H1 (cell line): ENCODE data around the gene LYPD6B. TPM values are rescaled to one million over a fixed set of nuclear protein-coding genes. Genes with fewer than 3 reads are reported as not detected.

ENCODE experiments used
- CTCF ChIA-PET: fragments of 300-600 bp; sonication (Branson Sonifier 250); formaldehyde crosslinking; loops from one replicate; lab custom pipeline; 2021; ENCODE audit not compliant: partially characterized antibody; lab: Charles Lee
- POLR2A ChIA-PET: fragments of 300-600 bp; sonication (Branson Sonifier 250); formaldehyde crosslinking; loops from one replicate; lab custom pipeline; 2021; ENCODE audit warnings: inconsistent platforms; ENCODE audit not compliant: partially characterized antibody; lab: Charles Lee
- DNase-seq, 2 experiments: peaks; one replicate each; pipeline versions ENCODE4 v3.0.0 to v3.0.0-alpha.2; 2010 to 2022; ENCODE audit warnings: low spot score in 2 of 2, low read depth in 1 of 2, mixed read lengths in 1 of 2
- FAIRE-seq: peaks from 2 replicates; lab custom pipeline; 2011; peaks lifted over from hg19 to GRCh38; lab: Jason Lieb, UNC
- H2AFZ ChIP-seq: 2 replicates; pipeline ENCODE4 v1.8.1; 2012; ENCODE audit warnings: low read length, inconsistent platforms
- H2AK5ac ChIP-seq: 2 replicates; pipeline ENCODE4 v1.6.1; 2013; ENCODE audit warnings: low read depth, low read length
- H2BK120ac ChIP-seq: replicated peaks from 2 replicates; pipeline ENCODE3; 2013; ENCODE audit warnings: low read depth, low read length, inconsistent platforms
- H2BK12ac ChIP-seq: 2 replicates; pipeline ENCODE4 v1.6.1; 2013; ENCODE audit warnings: low read depth, low read length
- H2BK15ac ChIP-seq: 2 replicates; pipeline ENCODE4 v1.6.1; 2013; ENCODE audit warnings: low read length
- H2BK20ac ChIP-seq: 2 replicates; pipeline ENCODE4 v1.6.1; 2013; ENCODE audit warnings: low read length
- H2BK5ac ChIP-seq: 2 replicates; pipeline ENCODE4 v1.6.1; 2013; ENCODE audit warnings: low read depth, low read length
- H3K14ac ChIP-seq: 2 replicates; pipeline ENCODE4 v1.6.1; 2013; ENCODE audit warnings: inconsistent platforms; ENCODE audit not compliant: insufficient read length
- H3K18ac ChIP-seq: 2 replicates; pipeline ENCODE4 v1.6.1; 2013; ENCODE audit warnings: low read length; ENCODE audit errors: extremely low read depth
- H3K23ac ChIP-seq: 2 replicates; pipeline ENCODE4 v1.6.1; 2013; ENCODE audit warnings: inconsistent platforms; ENCODE audit not compliant: insufficient read length
- H3K23me2 ChIP-seq: 2 replicates; pipeline ENCODE4 v1.6.1; 2013; ENCODE audit warnings: low read depth, low read length
- H3K27ac ChIP-seq: 2 replicates; pipeline ENCODE4 v1.6.1; 2011; ENCODE audit warnings: low read depth, low read length, inconsistent platforms
- H3K27me3 ChIP-seq, 4 experiments: replicated peaks in 1 of 4; 1 replicate in 1 of 4; 2 replicates in 3 of 4; pipeline versions ENCODE4 v1.6.1 to v1.8.1; 2011 to 2013; ENCODE audit warnings: low read length in 3 of 4, mild to moderate bottlenecking in 3 of 4, inconsistent platforms in 2 of 4, mixed read lengths in 2 of 4, moderate library complexity in 1 of 4; ENCODE audit not compliant: control insufficient read depth in 3 of 4, insufficient read depth in 3 of 4; ENCODE audit errors: extremely low read depth in 1 of 4
- H3K36me3 ChIP-seq, 4 experiments: 2 replicates each; pipeline versions ENCODE4 v1.6.1 to v1.8.1; 2011 to 2013; ENCODE audit warnings: mild to moderate bottlenecking in 4 of 4, low read length in 3 of 4, moderate library complexity in 2 of 4, control low read depth in 1 of 4, inconsistent platforms in 1 of 4; ENCODE audit not compliant: insufficient read depth in 4 of 4, control insufficient read depth in 2 of 4
- H3K4ac ChIP-seq: replicated peaks from 2 replicates; pipeline ENCODE3; 2013; ENCODE audit warnings: low read length, low read depth, mixed read lengths, inconsistent platforms; ENCODE audit not compliant: insufficient read length
- H3K4me1 ChIP-seq, 4 experiments: replicated peaks in 1 of 4; 1 replicate in 1 of 4; 2 replicates in 3 of 4; pipeline versions ENCODE4 v1.6.1 to v1.8.1; 2011 to 2013; ENCODE audit warnings: low read length in 3 of 4, inconsistent platforms in 2 of 4, mixed read lengths in 1 of 4; ENCODE audit not compliant: insufficient read depth in 4 of 4, control insufficient read depth in 3 of 4
- H3K4me2 ChIP-seq, 2 experiments: 2 replicates each; pipeline versions ENCODE4 v1.6.1 to v1.8.1; 2011 to 2013; ENCODE audit warnings: low read depth in 2 of 2, low read length in 2 of 2, control low read depth in 1 of 2, inconsistent platforms in 1 of 2, mild to moderate bottlenecking in 1 of 2; ENCODE audit not compliant: insufficient read depth in 1 of 2
- H3K4me3 ChIP-seq, 4 experiments: fragments of 200-600, 300-600 bp in 1 of 4; sonication (generic), shearing (Covaris generic), sonication (Bioruptor Twin) in 1 of 4; 2 replicates each; pipeline versions ENCODE4 v1.5.1 to v1.8.1; 2011 to 2016; ENCODE audit warnings: low read length in 4 of 4, low read depth in 3 of 4, control low read depth in 2 of 4, inconsistent platforms in 2 of 4, mild to moderate bottlenecking in 2 of 4, mixed read lengths in 1 of 4, moderate library complexity in 1 of 4; ENCODE audit not compliant: insufficient read depth in 2 of 4; ENCODE audit errors: extremely low read depth in 1 of 4
- H3K56ac ChIP-seq: replicated peaks from 2 replicates; pipeline ENCODE3; 2013; ENCODE audit warnings: low read depth, mild to moderate bottlenecking, mixed read lengths, low read length, inconsistent platforms; ENCODE audit not compliant: insufficient read length
- H3K79me1 ChIP-seq: 2 replicates; pipeline ENCODE4 v1.6.1; 2013; ENCODE audit warnings: low read depth, low read length, control low read depth
- H3K79me2 ChIP-seq, 2 experiments: 2 replicates each; pipeline versions ENCODE4 v1.6.1 to v1.8.1; 2012 to 2013; ENCODE audit warnings: low read length in 2 of 2, mild to moderate bottlenecking in 2 of 2, inconsistent platforms in 1 of 2; ENCODE audit not compliant: insufficient read depth in 2 of 2, control insufficient read depth in 1 of 2
- H3K9ac ChIP-seq, 4 experiments: replicated peaks in 1 of 4; 1 replicate in 1 of 4; 2 replicates in 3 of 4; pipeline versions ENCODE4 v1.6.1 to v1.8.1; 2011 to 2013; ENCODE audit warnings: low read depth in 3 of 4, low read length in 3 of 4, control low read depth in 2 of 4, mild to moderate bottlenecking in 2 of 4, moderate library complexity in 2 of 4, inconsistent platforms in 1 of 4; ENCODE audit errors: extremely low read depth in 1 of 4
- H3K9me3 ChIP-seq, 2 experiments: 2 replicates each; pipeline versions ENCODE4 v1.6.1 to v1.8.1; 2012 to 2013; ENCODE audit warnings: mild to moderate bottlenecking in 2 of 2, moderate library complexity in 2 of 2, control low read depth in 1 of 2, inconsistent platforms in 1 of 2, low read depth in 1 of 2, low read length in 1 of 2, mixed read lengths in 1 of 2; ENCODE audit not compliant: insufficient read depth in 2 of 2
- H4K20me1 ChIP-seq, 2 experiments: replicated peaks in 1 of 2; 2 replicates each; pipeline versions ENCODE3 to v1.8.1; 2011 to 2013; ENCODE audit warnings: inconsistent platforms in 2 of 2, low read length in 2 of 2, mild to moderate bottlenecking in 1 of 2; ENCODE audit not compliant: insufficient read depth in 2 of 2, control insufficient read depth in 1 of 2
- H4K5ac ChIP-seq: 2 replicates; pipeline ENCODE4 v1.6.1; 2013; ENCODE audit warnings: low read length, low read depth, mixed read lengths, inconsistent platforms; ENCODE audit not compliant: insufficient read length
- H4K8ac ChIP-seq: 2 replicates; pipeline ENCODE4 v1.8.0; 2013; ENCODE audit warnings: mild to moderate bottlenecking, moderate library complexity, low read length, inconsistent platforms; ENCODE audit not compliant: insufficient read depth; ENCODE audit errors: extremely low read depth
- H4K91ac ChIP-seq: replicated peaks from 2 replicates; pipeline ENCODE3; 2013; ENCODE audit warnings: low read length, mixed read lengths, inconsistent platforms; ENCODE audit not compliant: insufficient read length
- CBX5 ChIP-seq: fragments of 300-800, 300-1000 bp; sonication (generic); IDR thresholded peaks from 2 replicates; pipeline ENCODE4 v1.7.1; 2016; ENCODE audit warnings: antibody characterized with exemption, low read length, low read depth
- CREB1 ChIP-seq: IDR thresholded peaks from 2 replicates; pipeline ENCODE4 v1.6.1; 2012; ENCODE audit warnings: inconsistent platforms
- EGR1 ChIP-seq: IDR thresholded peaks from 2 replicates; pipeline ENCODE4 v1.6.1; 2011; ENCODE audit warnings: low read depth, low read length, borderline replicate concordance
- EP300 ChIP-seq, 2 experiments: IDR thresholded peaks; 1 replicate in 1 of 2; 2 replicates in 1 of 2; pipeline ENCODE4 v1.6.1; 2011 to 2012; ENCODE audit warnings: low read depth in 2 of 2, low read length in 2 of 2, mild to moderate bottlenecking in 2 of 2, borderline replicate concordance in 1 of 2, inconsistent platforms in 1 of 2, moderate library complexity in 1 of 2
- EZH2 ChIP-seq: fragments of 200-600 bp; sonication (generic); IDR thresholded peaks from 2 replicates; pipeline ENCODE4 v1.7.1; 2012; ENCODE audit warnings: low read depth, mild to moderate bottlenecking, moderate library complexity, low read length, inconsistent platforms; ENCODE audit not compliant: severe bottlenecking
- KDM1A ChIP-seq: fragments of 200-600, 300-600 bp; sonication (generic); IDR thresholded peaks from 2 replicates; pipeline ENCODE4 v1.7.1; 2016; ENCODE audit warnings: mild to moderate bottlenecking, low read length, borderline replicate concordance
- NRF1 ChIP-seq: IDR thresholded peaks from 2 replicates; pipeline ENCODE4 v1.6.1; 2011; ENCODE audit warnings: mild to moderate bottlenecking, low read depth, low read length, improper control_type of control experiment
- POU5F1 ChIP-seq: IDR thresholded peaks from 2 replicates; pipeline ENCODE4 v1.6.1; 2011; ENCODE audit warnings: low read depth, mild to moderate bottlenecking, low read length, moderate library complexity
- RNF2 ChIP-seq: fragments of 200-900, 300-1000 bp; sonication (generic); IDR thresholded peaks from 2 replicates; pipeline ENCODE4 v1.7.1; 2016; ENCODE audit warnings: borderline replicate concordance, low read depth, mild to moderate bottlenecking, antibody characterized with exemption, low read length; ENCODE audit not compliant: poor library complexity, severe bottlenecking; ENCODE audit errors: missing control alignments
- TBP ChIP-seq: IDR thresholded peaks from 2 replicates; pipeline ENCODE4 v1.6.1; 2011; ENCODE audit warnings: low read depth, low read length, improper control_type of control experiment
- TEAD4 ChIP-seq: IDR thresholded peaks from 2 replicates; pipeline ENCODE4 v1.6.1; 2012; ENCODE audit warnings: low read depth, low read length, inconsistent platforms, mixed read lengths
- USF2 ChIP-seq: IDR thresholded peaks from 2 replicates; pipeline ENCODE4 v1.6.1; 2011; ENCODE audit warnings: low read length, improper control_type of control experiment
- WGBS, 2 experiments: shearing (Covaris generic) in 1 of 2; methylation state at CpG; one replicate each; pipeline versions ENCODE4 v1.1.6 to v1.1.7; 2013 to 2015; ENCODE audit warnings: low lambda C conversion rate in 2 of 2, mixed read lengths in 2 of 2, inconsistent platforms in 1 of 2, low coverage in 1 of 2, missing lambda C conversion rate in 1 of 2; ENCODE audit not compliant: insufficient replicate concordance in 2 of 2, insufficient coverage in 1 of 2, insufficient read length in 1 of 2; ENCODE audit errors: extremely low coverage in 1 of 2, missing lambda C conversion rate in 1 of 2; 5-methylcytosine and 5-hydroxymethylcytosine counted together
- polyA plus RNA-seq, 7 experiments: library from polyadenylated mRNA; depleted of rRNA in 3 of 7; stranded (reverse) in 5 of 7; unstranded in 2 of 7; fragments of >200 nt in 5 of 7; fragments of 200-250 nt in 2 of 7; gene quantifications; 1 replicate in 5 of 7; 2 replicates in 1 of 7; 4 replicates in 1 of 7; pipeline versions ENCODE4 v1.2.1 to v1.2.3, GENCODE V29; 2011 to 2013; ENCODE audit warnings: missing spikeins in 2 of 7, mixed read lengths in 2 of 7
- total RNA-seq: library from RNA; stranded (reverse); fragmentation: NEBNext Ultra II Directional; extraction: Animal tissue kit (Norgen Biotek cat#: 25700); gene quantifications from 2 replicates; pipeline ENCODE4 v1.2.1, GENCODE V29; 2021

LYPD6B gene
- total and polyA plus RNA-seq, 2 of the 8 experiments (the other 6 are each of a cell fraction or from before 2014, with no cell fraction given), result 2.2 to 3.5 TPM

- Histone ChIP-seq H3K23ac (no peak overlapping the region), H4K5ac (no peak overlapping the region), H4K91ac (no peak overlapping the region), H2BK15ac (no peak overlapping the region), H2BK20ac (no peak overlapping the region), H3K56ac (no peak overlapping the region), H3K9me3 (no peaks in the 10 kb centered on the region), H4K20me1 (no peaks in the 10 kb centered on the region), H3K4ac (no peak overlapping the region), H3K27ac (no peak overlapping the region), H2BK12ac (no peak overlapping the region), H3K9ac (no peak overlapping the region), H2BK5ac (no peak overlapping the region), H3K14ac (no peak overlapping the region), H3K4me2 (no peak overlapping the region), H4K8ac (no peak overlapping the region), H3K4me3 (no peak overlapping the region), H3K23me2 (no peaks in the 10 kb centered on the region; the same call in 1 of the 2 replicates), H2AFZ (no peak overlapping the region), H3K36me3 (no peaks in the 10 kb centered on the region), H3K18ac (no peak overlapping the region), H2AK5ac (no peak overlapping the region), H3K79me2 (no peaks in the 10 kb centered on the region), H3K79me1 (no peaks in the 10 kb centered on the region), H3K27me3 (no peaks in the 10 kb centered on the region), H2BK120ac (no peak overlapping the region), H3K4me1 (peaks cover 2 to 10% (median 8%) of the 10 kb centered on the region in 4 experiments)
- TF ChIP-seq CREB1, result no peak
- no peak for TF ChIP-seq TEAD4
- no peak for TF ChIP-seq NRF1
- TF ChIP-seq POU5F1, result no peak
- TF ChIP-seq USF2, result no peak
- no peak for TF ChIP-seq EGR1
- TF ChIP-seq KDM1A, result no peak
- TF ChIP-seq CBX5, result no peak
- TF ChIP-seq TBP, result no peak
- TF ChIP-seq RNF2, result no peak
- TF ChIP-seq EZH2, result no peak
- TF ChIP-seq EP300 (IDR thresholded peaks at IDR 0.05; ENCODE audit: borderline replicate concordance in 1 of 2, low read depth in 2 of 2, low read length in 2 of 2), result no peak
- WGBS, 2 experiments, result 90% methylated on average over 5 of the region's 5 CpGs; no CpG with 5 or more reads in 1 of the 2 experiments
- DNase-seq (no peak), FAIRE-seq (no peak)
- POLR2A ChIA-PET, result no interaction called here
- CTCF ChIA-PET, result interaction anchor here (0.5 to 1.1 kb wide), 2 partner anchors 208 to 218 kb away, joined by 3 to 4 read pairs; no protein-coding TSS in a partner anchor
These were observed 186.0 kb downstream of the LYPD6B start for GRCh38 chr2:149224543-149224942.
